T-cell (primary cell): ENCODE measurements around the gene CDK6. TPM values are rescaled to one million over a fixed set of nuclear protein-coding genes. Genes with fewer than 3 reads are reported as not detected.

Experiments
- ATAC-seq, 4 experiments: fragments of 200-7000 bp in 3 of 4; fragments of 150-1000 bp in 1 of 4; cut with Tn5 transposase; replicated peaks in 1 of 4; 1 replicate in 3 of 4; 2 replicates in 1 of 4; pipeline ENCODE4 v1.10.0; 2021; ENCODE audit warnings: moderate library complexity in 3 of 4, mild to moderate bottlenecking in 2 of 4, moderate number of reproducible peaks in 1 of 4
- CTCF ChIA-PET, 2 donors: fragments of 300-600 bp; sonication (Branson Sonifier 250); formaldehyde crosslinking; loops; one replicate each; lab custom pipeline; 2022; ENCODE audit warnings: antibody characterized with exemption in 2 of 2; lab: Charles Lee
- POLR2A ChIA-PET, 2 donors: fragments of 300-600 bp; sonication (Branson Sonifier 250); formaldehyde crosslinking; loops; one replicate each; lab custom pipeline; 2022; ENCODE audit warnings: antibody characterized with exemption in 2 of 2; lab: Charles Lee
- DNase-seq, 35 experiments: peaks; one replicate each; pipeline versions ENCODE4 v3.0.0 to v3.0.0-alpha.2; 2013 to 2023
- H3K27ac ChIP-seq: one replicate; pipeline ENCODE4 v1.5.1; 2013; ENCODE audit warnings: low read length
- H3K27me3 ChIP-seq, 2 experiments: replicated peaks in 1 of 2; 1 replicate in 1 of 2; 2 replicates in 1 of 2; pipeline versions ENCODE4 v1.6.1 to v1.7.0; 2013; ENCODE audit warnings: low read length in 1 of 2, mixed read lengths in 1 of 2; ENCODE audit not compliant: control insufficient read depth in 2 of 2, insufficient read depth in 2 of 2; ENCODE audit errors: extremely low read depth in 1 of 2
- H3K36me3 ChIP-seq, 2 donors: 1 replicate in 1 of 2; 2 replicates in 1 of 2; pipeline versions ENCODE4 v1.6.1 to v1.7.0; 2013; ENCODE audit warnings: low read length in 1 of 2; ENCODE audit not compliant: control insufficient read depth in 2 of 2, insufficient read depth in 1 of 2; ENCODE audit errors: extremely low read depth in 1 of 2
- H3K4me1 ChIP-seq, 2 experiments: 1 replicate in 1 of 2; 2 replicates in 1 of 2; pipeline versions ENCODE4 v1.6.1 to v1.7.0; 2013; ENCODE audit warnings: low read length in 2 of 2, mixed read lengths in 1 of 2; ENCODE audit not compliant: insufficient read depth in 2 of 2, control insufficient read depth in 1 of 2; ENCODE audit errors: extremely low read depth in 1 of 2
- H3K4me3 ChIP-seq, 2 donors: 1 replicate in 1 of 2; 2 replicates in 1 of 2; pipeline versions ENCODE4 v1.5.1 to v1.7.0; 2013; ENCODE audit warnings: mild to moderate bottlenecking in 2 of 2, low read length in 1 of 2, moderate library complexity in 1 of 2; ENCODE audit not compliant: control insufficient read depth in 1 of 2; ENCODE audit errors: extremely low read depth in 1 of 2
- H3K9me3 ChIP-seq: 2 replicates; pipeline ENCODE4 v1.7.0; 2013
- H3K27ac Mint-ChIP-seq, 2 donors: one replicate each; pipeline ENCODE4 v1.8.0; 2020 to 2021; ENCODE audit warnings: mild to moderate bottlenecking in 2 of 2, mixed read lengths in 2 of 2
- H3K27me3 Mint-ChIP-seq, 2 donors: one replicate each; pipeline ENCODE4 v1.8.0; 2021 to 2022; ENCODE audit warnings: mixed read lengths in 2 of 2
- H3K36me3 Mint-ChIP-seq: one replicate; pipeline ENCODE4 v1.8.0; 2021; ENCODE audit warnings: mixed read lengths
- H3K4me1 Mint-ChIP-seq, 3 donors: one replicate each; pipeline ENCODE4 v1.8.0; 2020 to 2022; ENCODE audit warnings: mixed read lengths in 3 of 3, mild to moderate bottlenecking in 1 of 3
- H3K4me3 Mint-ChIP-seq, 3 donors: one replicate each; pipeline ENCODE4 v1.8.0; 2020 to 2022; ENCODE audit warnings: mild to moderate bottlenecking in 3 of 3, mixed read lengths in 3 of 3, moderate library complexity in 3 of 3
- H3K9me3 Mint-ChIP-seq, 3 donors: one replicate each; pipeline ENCODE4 v1.8.0; 2020 to 2022; ENCODE audit warnings: mixed read lengths in 3 of 3
- WGBS: methylation state at CpG from one replicate; pipeline ENCODE4 v1.1.5; 2013; ENCODE audit warnings: missing lambda C conversion rate; ENCODE audit not compliant: insufficient coverage; 5-methylcytosine and 5-hydroxymethylcytosine counted together
- total RNA-seq, 35 experiments: library from RNA in 6 of 35; stranded (reverse) in 6 of 35; fragments of 120-200 nt in 1 of 35; gene quantifications; one replicate each; pipeline versions ENCODE4 v1.2.1 to v1.2.4 and lab custom pipeline; 2013 to 2026

CDK6 gene
- total RNA-seq, 5 donors from 2014 or later (not counting 1 experiment from before 2014, with no cell fraction given), result 29.8 to 107 (median 43.9) TPM

GRCh38 chr7:92877367-92877766, 41.0 kb upstream of the CDK6 start:
- Mint-ChIP-seq H3K27ac (no peak overlapping the region), H3K27me3 (no peaks in the 10 kb centered on the region), H3K9me3 (peaks cover 3 to 10% (median 9%) of the 10 kb centered on the region in 3 donors), H3K36me3 (no peaks in the 10 kb centered on the region), H3K4me1 (peaks cover 20 to 36% (median 27%) of the 10 kb centered on the region in 3 donors), H3K4me3 (no peak overlapping the region)
- ChIA-PET POLR2A (interaction anchor here (0.6 kb wide), 2 partner anchors 29 to 71 kb away, joined by 3 to 10 read pairs; no protein-coding TSS in a partner anchor), CTCF (interaction anchor here in 1 of 2 donors (1.0 kb wide), 1 partner anchor 44 kb away, joined by 5 read pairs; no protein-coding TSS in a partner anchor)
- Histone ChIP-seq H3K4me3 (no peak overlapping the region), H3K4me1 (peaks cover 5 to 10% of the 10 kb centered on the region in 2 experiments), H3K9me3 (no peaks in the 10 kb centered on the region), H3K36me3 (no peaks in the 10 kb centered on the region), H3K27me3 (no peaks in the 10 kb centered on the region), H3K27ac (no peak overlapping the region)
- ATAC-seq, result peak in 1 of 4 experiments; percentile 65
- WGBS, result no CpG with 5 or more reads among the region's 1 CpG
- DNase-seq, result peak in 1 of 35 experiments; percentile 12

- Histone ChIP-seq H3K4me1 (peaks cover 5 to 10% of the 10 kb centered on the region in 2 experiments), H3K36me3 (no peaks in the 10 kb centered on the region), H3K27ac (no peak overlapping the region), H3K9me3 (no peaks in the 10 kb centered on the region), H3K27me3 (no peaks in the 10 kb centered on the region), H3K4me3 (no peak overlapping the region)
- H3K27me3 Mint-ChIP-seq, result no peaks in the 10 kb centered on the region
- DNase-seq, result no peak
- H3K4me1 Mint-ChIP-seq, result peaks cover 20 to 36% (median 27%) of the 10 kb centered on the region in 3 donors
- CTCF ChIA-PET, result interaction anchor here in 1 of 2 donors (1.0 kb wide), 1 partner anchor 44 kb away, joined by 5 read pairs; no protein-coding TSS in a partner anchor
- no peak for ATAC-seq
- WGBS, result no CpG with 5 or more reads among the region's 1 CpG
- peaks cover 0 to 6% (median 5%) of the 10 kb centered on the region in 3 donors for H3K9me3 Mint-ChIP-seq
- H3K4me3 Mint-ChIP-seq, result no peak overlapping the region
- H3K27ac Mint-ChIP-seq, result no peak overlapping the region
- POLR2A ChIA-PET, result no interaction called here
- no peaks in the 10 kb centered on the region for H3K36me3 Mint-ChIP-seq
Measured at GRCh38 chr7:92876836-92877235, 40.5 kb upstream of the CDK6 start.

- no peaks in the 10 kb centered on the region for H3K27me3 Mint-ChIP-seq
- 60% methylated on average over 2 of the region's 2 CpGs for WGBS
- no peak for ATAC-seq
Measured at GRCh38 chr7:92875719-92876118, 39.3 kb upstream of the CDK6 start.

GRCh38 chr7:92875173-92875572, 38.8 kb upstream of the CDK6 start:
- no peak for ATAC-seq
- Mint-ChIP-seq H3K9me3 (no peaks in the 10 kb centered on the region), H3K27me3 (no peaks in the 10 kb centered on the region), H3K4me1 (peaks cover 12 to 26% (median 18%) of the 10 kb centered on the region in 3 donors), H3K27ac (no peak overlapping the region), H3K4me3 (no peak overlapping the region), H3K36me3 (no peaks in the 10 kb centered on the region)
- H3K36me3 ChIP-seq, result no peaks in the 10 kb centered on the region
- DNase-seq, result no peak
- ChIA-PET POLR2A (no interaction called here), CTCF (no interaction called here)
- no peak overlapping the region for H3K4me3 ChIP-seq
- no peak overlapping the region for H3K27ac ChIP-seq
- no peaks in the 10 kb centered on the region for H3K27me3 ChIP-seq
- H3K9me3 ChIP-seq, result no peaks in the 10 kb centered on the region
- no CpG with 5 or more reads among the region's 1 CpG for WGBS
- peaks cover 0 to 10% of the 10 kb centered on the region in 2 experiments for H3K4me1 ChIP-seq

More at GRCh38 chr7:92875719-92876118, 39.3 kb upstream of the CDK6 start:
- no peak overlapping the region for H3K27ac Mint-ChIP-seq
- ChIA-PET CTCF (no interaction called here), POLR2A (no interaction called here)
- H3K9me3 ChIP-seq, result no peaks in the 10 kb centered on the region
- no peak overlapping the region for H3K4me3 ChIP-seq
- H3K4me1 Mint-ChIP-seq, result peaks cover 12 to 26% (median 18%) of the 10 kb centered on the region in 3 donors
- H3K9me3 Mint-ChIP-seq, result no peaks in the 10 kb centered on the region
- no peak for DNase-seq
- no peak overlapping the region for H3K4me3 Mint-ChIP-seq
- H3K36me3 Mint-ChIP-seq, result no peaks in the 10 kb centered on the region
- H3K4me1 ChIP-seq, result peaks cover 0 to 10% of the 10 kb centered on the region in 2 experiments
- no peak overlapping the region for H3K27ac ChIP-seq
- H3K36me3 ChIP-seq, result no peaks in the 10 kb centered on the region
- H3K27me3 ChIP-seq, result no peaks in the 10 kb centered on the region

GRCh38 chr7:92874567-92874966, 38.2 kb upstream of the CDK6 start:
- Mint-ChIP-seq H3K27me3 (peaks cover 0 to 1% of the 10 kb centered on the region in 2 donors), H3K27ac (no peak overlapping the region), H3K4me3 (no peak overlapping the region), H3K36me3 (peaks cover 1% of the 10 kb centered on the region), H3K9me3 (peaks cover 0 to 3% (median under 1%) of the 10 kb centered on the region in 3 donors), H3K4me1 (peaks cover 12 to 20% (median 18%) of the 10 kb centered on the region in 3 donors)
- ATAC-seq, result no peak
- no peak overlapping the region for H3K27ac ChIP-seq
- ChIA-PET CTCF (no interaction called here), POLR2A (no interaction called here)
- no peaks in the 10 kb centered on the region for H3K27me3 ChIP-seq
- peaks cover 0 to 10% of the 10 kb centered on the region in 2 experiments for H3K4me1 ChIP-seq
- WGBS, result no CpG with 5 or more reads among the region's 1 CpG
- no peaks in the 10 kb centered on the region for H3K36me3 ChIP-seq
- no peaks in the 10 kb centered on the region for H3K9me3 ChIP-seq
- no peak overlapping the region for H3K4me3 ChIP-seq
- no peak for DNase-seq

- peaks cover 0 to 10% of the 10 kb centered on the region in 2 experiments for H3K4me1 ChIP-seq
- ATAC-seq (no peak), DNase-seq (no peak)
- POLR2A ChIA-PET, result no interaction called here
- no CpG with 5 or more reads among the region's 2 CpGs for WGBS
- H3K27me3 ChIP-seq, result no peaks in the 10 kb centered on the region
- no peaks in the 10 kb centered on the region for H3K9me3 ChIP-seq
- peaks cover 0 to 4% of the 10 kb centered on the region in 2 donors for H3K27me3 Mint-ChIP-seq
- CTCF ChIA-PET, result interaction anchor here in 1 of 2 donors (0.6 kb wide), 1 partner anchor 40 kb away, joined by 3 read pairs; no protein-coding TSS in a partner anchor
- peaks cover 0 to 7% (median 3%) of the 10 kb centered on the region in 3 donors for H3K9me3 Mint-ChIP-seq
- peaks cover 12 to 20% (median 18%) of the 10 kb centered on the region in 3 donors for H3K4me1 Mint-ChIP-seq
- no peaks in the 10 kb centered on the region for H3K36me3 ChIP-seq
- H3K4me3 ChIP-seq, result no peak overlapping the region
- no peak overlapping the region for H3K4me3 Mint-ChIP-seq
- peaks cover 6% of the 10 kb centered on the region for H3K36me3 Mint-ChIP-seq
- H3K27ac ChIP-seq, result no peak overlapping the region
- no peak overlapping the region for H3K27ac Mint-ChIP-seq
Measured at GRCh38 chr7:92873776-92874175, 37.4 kb upstream of the CDK6 start.
